GM19324 (cell line): ENCODE measurements around the gene CD82.
"Not testable (repeated sequence)": the region's sequence is repeated elsewhere in the genome, so short reads cannot be mapped to it uniquely, and the experiment has no call there.

Experiments
- ATAC-seq: cut with Tn5 transposase; IDR thresholded peaks from one replicate; pipeline ENCODE4 v1.9.1; 2021; ENCODE audit warnings: mild to moderate bottlenecking, moderate library complexity; ENCODE audit not compliant: unreplicated experiment, low FRiP score

CD82 gene

DNA sequence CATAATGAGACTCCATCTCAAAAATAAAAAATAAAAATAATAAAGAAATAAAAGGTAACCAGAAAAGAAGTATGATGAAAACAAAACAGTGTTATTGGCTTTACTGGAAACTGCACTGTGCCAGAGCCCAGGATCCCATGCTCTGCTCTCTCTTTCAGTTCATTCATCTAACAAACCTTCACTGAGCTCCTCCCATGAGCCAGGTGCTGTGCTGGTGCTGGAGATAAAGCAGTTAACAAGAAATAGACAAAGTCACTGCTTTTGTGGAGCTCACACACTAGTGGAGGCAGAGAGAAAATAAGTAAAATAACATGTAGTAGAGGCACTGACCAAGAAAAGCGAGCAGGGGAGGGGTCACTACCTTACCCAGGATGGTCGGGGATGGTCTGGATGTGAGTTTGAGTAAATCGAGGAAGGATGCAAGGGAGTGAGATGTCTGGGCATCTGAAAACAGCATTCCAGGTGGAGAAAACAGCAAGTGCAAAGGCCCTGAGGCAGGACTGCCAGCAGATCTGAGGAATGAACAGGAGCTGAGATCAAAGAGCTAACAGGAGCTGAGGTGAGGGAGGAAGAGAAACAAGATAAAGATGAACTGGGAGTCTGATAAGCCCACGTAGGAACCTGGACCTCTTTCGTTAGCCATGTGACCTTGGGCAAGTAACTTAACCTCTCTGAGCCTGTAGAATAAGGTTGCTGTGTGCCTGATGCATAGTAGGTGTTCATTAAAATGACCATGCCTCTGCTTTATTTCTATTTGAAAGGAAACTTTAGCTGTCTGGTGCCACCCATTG lies 31.3 kb upstream of the CD82 start:
- ATAC-seq, result no peak

DNA sequence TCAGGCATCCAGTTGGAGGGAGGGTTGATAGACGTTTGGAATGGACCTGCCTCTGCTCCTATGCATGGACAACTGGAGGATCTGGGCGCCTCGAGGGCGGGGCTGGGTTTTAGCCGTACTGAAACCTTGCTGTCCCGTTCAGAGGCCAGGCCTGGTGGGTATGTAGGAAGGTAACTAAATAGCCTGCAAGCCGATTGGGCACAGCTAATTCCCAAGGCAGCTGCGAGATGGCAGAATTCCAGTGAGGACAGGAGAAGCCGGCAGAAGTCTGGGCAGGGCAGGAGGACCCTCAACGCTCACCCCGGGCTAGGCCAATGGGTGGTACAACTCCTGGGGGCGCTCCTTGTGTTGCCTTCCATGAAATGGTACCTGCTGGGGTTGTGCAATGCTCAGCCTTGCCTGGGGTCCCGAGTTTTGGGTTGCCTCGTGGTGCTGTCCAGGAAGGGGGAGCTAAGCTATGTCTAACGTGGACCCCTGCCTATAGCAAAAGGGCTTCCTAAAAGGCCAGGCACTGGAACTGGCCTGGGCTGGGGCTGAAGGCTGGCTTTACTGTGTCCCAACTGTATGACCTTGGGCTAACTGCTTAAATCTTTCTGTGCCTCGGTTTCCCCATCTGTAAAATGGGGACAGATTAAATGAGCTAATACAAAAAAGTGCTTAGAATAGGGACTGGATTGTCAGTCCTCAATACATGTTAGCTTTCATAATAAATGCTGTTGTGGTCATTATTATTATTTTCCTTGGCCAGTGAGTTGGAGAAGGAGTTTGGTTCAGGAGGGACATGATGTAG lies 30.1 kb upstream of the CD82 start:
- no peak for ATAC-seq

DNA sequence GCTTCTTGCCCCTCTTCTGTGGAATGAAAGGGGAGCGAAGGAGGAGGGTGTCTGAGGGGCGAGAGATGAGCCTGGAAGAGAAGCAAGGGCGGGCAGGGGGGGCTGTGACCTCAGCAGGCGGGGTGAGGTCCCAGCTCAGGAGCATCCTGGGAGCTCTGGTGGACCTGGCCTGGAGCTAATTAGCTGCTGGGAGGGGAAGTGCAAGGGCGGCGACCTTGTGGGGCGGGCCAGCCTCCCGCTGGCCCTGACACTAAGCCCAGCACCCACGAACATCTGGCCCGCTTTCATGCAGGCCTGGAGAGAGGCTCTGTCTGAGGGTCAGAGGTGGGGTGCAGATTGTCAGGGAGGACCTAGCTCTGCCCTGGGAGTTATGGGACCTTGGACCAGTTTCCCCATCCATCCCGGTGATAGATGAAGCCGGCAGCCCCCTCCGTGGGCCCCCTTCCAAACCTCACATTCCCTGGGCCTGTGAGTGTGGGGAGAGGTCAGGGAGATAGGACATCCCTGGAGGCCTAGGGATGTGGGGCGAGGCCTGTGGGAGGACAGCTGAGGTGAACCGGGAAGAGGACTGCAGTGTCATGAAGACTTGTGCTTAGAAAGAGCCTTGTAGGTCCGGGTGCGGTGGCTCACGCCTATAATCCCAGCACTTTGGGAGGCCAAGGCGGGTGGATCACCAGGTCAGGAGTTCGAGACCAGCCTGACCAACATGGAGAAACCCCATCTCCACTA lies 28.5 kb upstream of the CD82 start:
- no peak for ATAC-seq

DNA sequence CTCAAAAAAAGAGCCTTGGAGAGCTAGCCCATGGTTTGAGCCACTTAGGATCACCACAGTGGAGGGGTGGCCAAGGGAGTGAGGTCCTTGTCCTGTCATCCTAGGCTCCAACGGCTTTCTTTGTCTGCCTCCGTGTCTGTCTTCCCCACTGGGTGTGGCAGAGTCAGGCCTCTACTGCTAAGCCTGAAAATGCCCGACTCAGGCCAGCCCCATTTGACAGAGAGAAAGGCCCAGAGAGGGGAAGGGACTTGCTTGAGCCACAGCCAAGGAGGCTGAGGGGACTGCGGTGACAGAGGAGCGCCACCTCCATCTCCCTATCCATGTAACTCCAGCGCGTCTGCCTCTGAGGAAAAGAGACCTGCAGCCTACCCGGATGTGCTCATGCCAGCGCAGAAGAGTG lies 27.8 kb upstream of the CD82 start:
- ATAC-seq, result no peak

DNA sequence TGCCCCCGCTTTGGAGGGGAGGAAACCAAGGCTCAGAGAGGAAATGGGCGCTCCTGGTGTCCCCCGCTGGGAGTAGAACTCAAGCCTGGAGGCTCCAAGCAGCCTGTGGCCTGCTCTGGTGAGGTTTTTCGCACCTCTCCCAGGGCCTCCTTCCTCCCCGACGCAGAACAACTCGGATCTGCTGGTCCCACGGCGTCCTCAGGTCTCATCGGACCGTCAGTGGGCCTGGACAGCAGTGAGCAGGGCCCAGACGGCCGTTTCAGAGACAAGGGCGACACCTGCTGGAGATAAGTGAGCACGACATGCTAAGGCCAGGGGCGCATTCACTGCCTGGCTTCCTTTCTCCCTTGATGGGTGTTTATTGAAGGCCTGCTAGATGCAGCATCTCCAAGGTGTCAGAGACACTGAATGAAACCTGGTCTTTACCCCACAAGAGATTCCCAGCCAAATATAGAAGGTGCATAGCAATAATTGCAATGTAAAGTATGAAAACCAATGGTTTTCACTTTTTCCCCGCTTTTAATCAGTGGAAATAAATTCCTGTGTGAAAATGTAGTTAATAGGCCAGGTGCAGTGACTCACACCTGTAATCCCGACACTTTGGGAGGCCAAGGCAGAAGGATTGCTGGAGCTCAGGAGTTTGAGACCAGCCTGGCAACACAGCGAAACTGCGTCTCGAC lies 26.9 kb upstream of the CD82 start:
- ATAC-seq, result peak; percentile 60

DNA sequence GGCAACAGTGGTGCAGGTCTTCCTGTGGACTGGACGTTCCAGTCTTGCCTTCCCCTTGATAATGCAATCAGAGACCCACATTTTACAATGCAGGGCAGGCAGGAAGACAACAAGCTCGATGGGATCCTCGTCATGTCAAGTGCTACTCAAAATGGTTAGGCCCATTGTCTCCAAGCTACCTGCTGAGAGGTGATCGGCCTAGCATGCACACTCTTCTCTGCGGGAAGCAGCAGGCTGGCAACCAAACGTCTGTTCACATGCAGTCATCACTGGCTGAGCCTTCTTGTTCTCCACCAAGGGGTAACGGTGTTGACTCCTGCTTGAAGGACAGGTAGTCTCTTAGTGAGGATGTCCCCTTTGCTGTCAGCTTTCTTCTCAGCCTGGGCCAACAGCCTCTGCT lies 25.5 kb upstream of the CD82 start:
- ATAC-seq, result no peak

DNA sequence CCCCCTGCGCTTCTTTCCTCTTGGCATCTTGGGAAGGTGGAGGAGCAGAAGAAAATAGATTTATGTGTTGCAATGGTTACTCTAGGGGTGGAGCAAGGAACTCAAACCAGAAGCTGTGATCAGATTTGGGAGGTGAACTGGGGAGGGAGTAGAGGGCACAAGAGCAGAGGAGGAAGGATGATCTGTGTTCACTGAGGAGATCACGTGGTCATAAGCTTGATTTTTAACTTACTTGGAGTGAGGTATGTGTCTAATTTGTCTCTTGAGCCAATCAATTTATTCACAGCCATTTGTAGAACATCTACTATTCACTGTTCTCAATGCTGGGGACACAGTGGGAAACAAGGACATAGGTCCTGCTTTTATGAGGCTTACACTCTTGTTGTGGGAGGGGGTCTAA lies 24.8 kb upstream of the CD82 start:
- ATAC-seq, result no peak

DNA sequence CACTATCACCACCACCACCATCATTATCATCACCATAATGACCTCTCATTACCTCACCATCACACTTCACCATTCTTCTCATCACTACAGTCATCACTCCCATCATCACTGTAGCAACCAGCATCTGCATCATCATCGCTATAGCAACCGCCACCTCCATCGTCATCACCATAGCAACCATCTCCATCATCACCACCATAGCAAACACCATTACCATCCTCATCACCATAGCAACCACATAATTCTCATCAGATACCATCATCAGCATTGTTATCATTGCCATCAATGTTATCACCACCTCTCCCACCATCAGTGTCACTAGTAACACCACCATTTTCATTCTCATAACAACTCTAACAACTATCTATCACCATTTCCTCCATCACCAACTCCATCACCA lies 23.1 kb upstream of the CD82 start:
- ATAC-seq, result no peak

DNA sequence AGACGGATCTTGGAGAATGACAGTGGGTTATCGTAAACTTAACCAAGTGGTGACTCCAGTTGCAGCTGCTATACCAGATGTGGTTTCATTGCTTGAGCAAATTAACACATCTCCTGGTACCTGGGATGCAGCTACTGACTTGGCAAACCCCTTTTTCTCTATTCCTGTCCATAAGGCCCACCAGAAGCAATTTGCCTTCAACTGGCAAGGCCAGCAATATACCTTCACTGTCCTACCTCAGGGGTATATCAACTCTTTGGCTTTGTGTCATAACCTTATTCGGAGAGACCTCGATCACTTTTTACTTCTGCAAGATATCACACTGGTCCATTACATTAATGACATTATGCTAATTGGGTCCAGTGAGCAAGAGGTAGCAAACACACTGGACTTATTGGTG lies 18.5 kb upstream of the CD82 start:
- not testable (repeated sequence) for ATAC-seq

DNA sequence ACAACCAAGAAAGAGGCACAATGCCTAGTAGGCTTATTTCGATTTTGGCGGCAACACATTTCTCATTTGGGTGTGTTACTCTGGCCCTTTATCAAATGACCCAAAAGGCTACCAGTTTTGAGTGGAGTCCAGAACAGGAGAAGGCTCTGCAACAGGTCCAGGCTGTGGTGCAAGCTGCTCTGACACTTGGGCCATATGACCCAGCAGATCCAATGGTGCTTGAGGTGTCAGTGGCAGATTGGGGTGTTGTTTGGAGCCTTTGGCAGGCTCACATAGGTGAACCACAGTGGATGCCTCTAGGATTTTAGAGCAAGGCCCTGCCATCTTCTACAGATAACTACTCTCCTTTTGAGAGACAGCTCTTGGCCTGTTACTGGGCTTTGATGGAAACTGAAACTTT lies 17.9 kb upstream of the CD82 start:
- ATAC-seq, result not testable (repeated sequence)

DNA sequence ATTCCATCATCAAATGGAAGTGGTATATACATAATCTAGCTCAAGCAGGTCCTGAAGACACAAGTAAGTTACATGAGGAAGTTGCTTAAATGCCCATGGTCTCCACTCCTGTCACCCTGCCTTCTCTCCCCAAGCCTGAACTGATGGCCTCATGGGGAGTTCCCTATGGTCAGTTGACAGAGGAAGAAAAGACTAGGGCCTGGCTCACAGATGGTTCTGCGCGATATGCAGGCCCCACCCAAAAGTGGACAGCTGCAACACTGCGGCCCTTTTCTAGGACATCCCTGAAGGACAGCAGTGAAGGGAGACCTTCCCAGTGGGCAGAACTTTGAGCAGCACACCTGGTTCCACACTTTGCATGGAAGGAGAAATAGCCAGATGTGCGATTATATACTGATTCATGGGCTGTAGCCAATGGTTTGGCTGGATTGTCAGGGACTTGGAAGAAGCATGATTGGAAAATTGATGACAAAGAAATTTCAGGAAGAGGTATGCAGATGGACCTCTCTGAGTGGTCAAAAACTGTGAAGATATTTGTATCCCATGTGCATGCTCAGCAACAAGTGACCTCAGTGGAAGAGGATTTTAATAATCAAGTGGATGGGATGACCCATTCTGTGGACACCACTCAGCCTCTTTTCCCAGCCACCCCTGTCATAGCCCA lies 17.3 kb upstream of the CD82 start:
- no peak for ATAC-seq

DNA sequence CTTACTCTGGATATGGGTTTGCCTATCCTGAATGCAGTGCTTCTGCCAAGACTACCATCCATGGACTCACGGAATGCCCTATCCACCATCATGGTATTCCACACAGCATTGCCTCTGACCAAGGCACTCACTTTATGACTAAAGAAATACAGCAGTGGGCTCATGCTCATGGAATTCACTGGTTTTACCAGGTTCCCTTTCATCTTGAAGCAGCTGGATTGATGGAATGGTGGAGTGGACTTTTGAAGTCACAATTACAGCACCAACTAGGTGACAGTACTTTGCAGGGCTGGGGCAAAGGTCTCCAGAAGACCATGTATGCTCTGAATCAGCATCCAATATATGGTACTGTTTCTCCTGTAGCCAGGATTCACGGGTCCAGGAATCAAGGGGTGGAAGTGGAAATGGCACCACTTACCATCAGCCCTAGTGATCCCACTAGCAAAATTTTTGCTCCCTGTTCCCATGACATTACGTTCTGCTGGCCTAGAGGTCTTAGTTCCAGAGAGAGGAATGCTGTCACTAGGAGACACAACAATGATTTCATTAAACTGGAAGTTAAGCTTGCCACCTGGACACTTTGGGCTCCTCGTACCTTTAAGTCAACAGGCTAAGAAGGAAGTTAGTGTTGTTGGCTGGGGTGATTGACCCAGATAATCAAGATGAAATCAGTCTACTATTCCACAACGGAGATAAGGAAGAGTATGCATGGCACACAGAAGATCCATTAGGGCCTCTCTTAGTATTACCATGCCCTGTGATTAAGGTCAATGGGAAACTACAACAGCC lies 16.3 kb upstream of the CD82 start:
- not testable (repeated sequence) for ATAC-seq

DNA sequence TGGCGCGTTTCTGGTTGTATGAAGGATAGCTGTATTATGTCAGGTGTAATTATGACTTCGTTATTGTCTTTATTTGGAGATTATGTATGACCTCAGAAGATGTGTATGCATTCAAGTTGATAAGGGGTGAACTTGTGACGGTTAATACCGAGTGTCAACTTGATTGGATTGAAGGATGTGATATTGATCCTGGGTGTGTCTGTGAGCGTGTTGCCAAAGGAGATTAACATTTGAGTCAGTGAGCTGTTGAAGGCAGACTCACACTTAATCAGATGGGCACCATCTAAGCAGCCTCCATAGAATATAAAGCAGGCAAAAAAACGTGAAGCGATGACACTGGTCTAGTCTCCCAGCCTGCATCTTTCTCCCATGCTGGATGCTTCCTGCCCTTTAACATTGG lies 15.3 kb upstream of the CD82 start:
- no peak for ATAC-seq

DNA sequence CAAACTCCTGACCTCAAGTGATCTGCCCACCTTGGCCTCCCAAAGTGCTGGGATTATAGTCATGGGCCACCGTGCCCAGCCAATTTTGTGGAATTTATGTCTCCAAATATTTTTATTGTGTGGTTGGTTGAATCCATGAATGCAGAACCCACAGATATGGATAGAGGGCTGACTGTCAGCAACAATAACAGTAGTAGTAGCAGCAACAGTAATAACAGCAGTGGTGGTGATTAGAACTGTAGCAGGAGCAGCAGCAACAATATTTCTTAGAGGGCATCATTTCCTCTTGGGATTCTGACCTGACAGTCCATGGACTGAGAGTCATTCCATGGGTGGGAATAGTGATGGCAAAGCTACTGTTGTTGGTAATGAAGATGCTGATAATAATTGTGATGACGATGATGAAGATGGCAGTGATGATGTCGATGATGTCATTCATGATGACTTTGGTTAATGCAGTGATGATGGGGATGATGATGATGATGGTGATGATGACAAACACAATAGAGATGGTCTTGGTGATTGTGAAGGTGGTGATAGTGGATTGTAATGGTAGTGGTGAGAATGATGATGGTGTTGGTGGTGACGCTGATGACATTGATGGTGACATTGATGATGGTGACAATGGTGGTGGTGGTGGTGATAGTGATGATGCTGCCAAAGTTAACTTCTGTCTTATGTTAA lies 13.9 kb upstream of the CD82 start:
- ATAC-seq, result no peak

DNA sequence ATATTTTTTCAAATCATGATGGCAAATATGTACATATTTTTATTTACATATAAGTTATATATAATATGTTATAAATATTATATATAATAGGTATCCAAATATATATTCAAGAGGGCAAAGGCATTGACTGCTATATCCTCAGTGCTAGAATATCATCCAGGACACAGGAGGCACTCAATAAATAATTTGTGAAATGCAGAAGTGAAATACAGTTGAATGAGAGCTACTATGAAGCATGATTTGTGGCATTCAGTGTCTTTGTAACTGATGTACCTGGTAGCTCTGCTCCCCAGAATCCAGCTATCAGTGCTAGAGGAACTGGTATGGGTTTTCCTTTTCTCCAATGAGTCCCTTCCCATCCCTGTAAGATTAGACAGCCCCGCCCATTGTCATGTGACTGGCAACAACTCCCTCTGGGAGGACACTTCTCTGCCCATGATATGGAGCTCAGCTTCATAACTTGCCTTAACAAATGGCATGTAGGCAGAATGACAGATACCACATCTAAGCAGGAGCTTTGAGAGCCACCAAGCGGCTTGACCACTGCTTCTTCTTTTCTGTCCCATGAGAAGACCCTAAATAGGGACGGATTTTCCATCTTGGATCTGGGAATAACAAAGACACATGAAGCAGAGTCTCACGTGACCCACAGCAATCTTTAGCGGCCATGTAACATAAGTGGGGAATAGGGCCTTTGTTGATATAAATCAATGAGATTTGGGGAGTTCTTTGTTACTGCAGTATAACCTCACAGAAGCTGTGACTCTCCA lies 10.2 kb upstream of the CD82 start:
- ATAC-seq, result no peak

DNA sequence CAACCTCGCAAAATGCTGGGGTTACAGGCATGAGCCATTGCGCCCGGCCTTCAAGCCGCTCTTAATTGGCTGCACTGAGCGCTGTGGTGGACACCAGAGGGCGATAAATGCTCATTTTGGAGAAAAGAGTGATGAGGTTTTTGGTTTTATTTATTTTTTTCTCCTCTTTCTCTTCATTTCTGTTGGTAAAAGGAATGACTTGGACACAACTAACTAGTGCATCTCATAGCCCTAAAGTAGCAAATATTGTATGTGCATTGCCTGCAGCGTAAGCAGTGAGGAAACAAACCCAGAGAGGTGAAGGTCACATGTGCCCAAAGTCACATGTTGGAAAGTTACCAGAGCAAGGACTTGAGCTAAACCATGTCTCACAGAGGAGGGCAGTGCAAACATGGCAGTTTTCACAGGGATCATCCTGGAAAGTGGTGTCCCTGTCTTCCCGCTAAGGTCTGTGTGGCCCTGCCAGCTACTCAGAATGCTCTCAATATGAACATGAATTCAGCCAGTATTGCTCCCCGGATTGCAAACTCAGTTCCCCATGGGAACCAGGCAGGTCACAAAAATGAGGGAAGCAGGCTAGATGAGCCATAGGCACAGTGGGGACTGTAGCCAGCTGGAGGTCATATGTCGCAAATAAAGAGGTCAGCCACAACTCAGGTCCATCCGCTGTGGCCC lies 8.6 kb upstream of the CD82 start:
- ATAC-seq, result no peak

DNA sequence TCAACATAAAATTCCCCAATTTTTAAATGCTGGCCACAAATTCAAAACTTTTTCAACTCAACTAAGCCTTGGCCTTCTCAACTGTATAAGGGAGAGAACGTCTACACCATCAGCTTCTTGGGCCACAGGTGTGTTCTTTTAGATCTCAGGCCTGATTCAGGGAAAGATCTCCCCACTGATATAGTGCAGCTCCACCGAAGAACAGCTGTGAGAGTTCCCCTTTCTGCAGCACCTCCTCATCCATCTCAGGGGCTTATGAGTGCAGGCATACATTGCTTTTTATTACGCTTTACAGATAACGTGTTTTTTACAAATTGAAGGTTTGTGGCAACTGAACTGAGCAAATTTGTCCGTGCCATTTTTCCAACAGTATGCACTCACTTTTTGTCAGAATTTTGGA lies 8.0 kb upstream of the CD82 start:
- no peak for ATAC-seq
